ENCODE measurements around the gene SORBS2. TPM values are rescaled to one million over a fixed set of nuclear protein-coding genes. Genes with fewer than 3 reads are reported as not detected.

The SORBS2 gene
- total RNA-seq, 1 donor from 2014 or later, result 103 TPM

DNA sequence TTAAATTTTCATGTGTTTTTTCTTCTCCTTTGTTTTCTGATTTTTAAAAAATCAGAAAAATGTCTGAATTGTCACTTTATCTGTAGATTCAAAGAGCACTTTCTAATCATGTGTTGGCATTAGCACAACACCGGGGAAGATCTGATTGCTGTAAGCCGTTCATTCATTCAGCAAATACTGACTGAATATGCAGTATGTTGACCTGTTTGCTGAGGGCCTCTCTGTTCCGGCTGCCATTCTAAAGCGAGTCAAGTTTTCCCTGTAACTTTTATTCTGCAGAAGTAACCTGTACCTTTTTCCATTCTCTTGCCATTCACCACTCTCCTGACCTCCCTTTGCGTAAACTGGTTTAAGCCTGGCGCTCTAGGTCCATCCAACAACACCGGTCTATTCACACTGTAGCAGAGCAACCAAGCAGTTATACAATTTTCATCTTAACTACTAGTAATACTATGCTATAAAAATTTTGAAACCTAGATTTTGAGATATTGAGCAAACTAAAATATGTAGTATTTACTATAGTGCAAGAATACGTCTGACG is 6.7 kb downstream of the SORBS2 start:
- no peak for DNase-seq (ENCODE audit: low spot score)

DNA sequence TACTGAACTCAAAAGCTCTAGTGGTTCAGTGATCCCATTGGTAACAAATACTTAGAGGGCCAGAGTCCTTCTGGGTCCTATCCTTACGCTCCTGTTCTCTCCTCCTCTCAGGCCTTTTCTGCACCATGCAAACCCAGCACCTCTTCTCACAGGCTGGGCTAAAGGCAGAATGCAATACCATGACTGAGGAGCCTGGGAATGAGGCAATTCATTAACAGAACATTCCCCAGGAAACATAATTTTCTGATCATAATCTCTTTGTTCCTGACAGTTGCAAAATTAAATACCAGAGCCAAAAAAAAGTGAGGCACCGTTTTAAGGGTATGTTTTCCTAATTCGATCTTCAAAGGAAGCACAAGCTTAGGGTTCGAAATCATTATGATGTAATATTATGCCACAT is 9.0 kb downstream of the SORBS2 start:
- no peak for DNase-seq (ENCODE audit: low spot score)

DNA sequence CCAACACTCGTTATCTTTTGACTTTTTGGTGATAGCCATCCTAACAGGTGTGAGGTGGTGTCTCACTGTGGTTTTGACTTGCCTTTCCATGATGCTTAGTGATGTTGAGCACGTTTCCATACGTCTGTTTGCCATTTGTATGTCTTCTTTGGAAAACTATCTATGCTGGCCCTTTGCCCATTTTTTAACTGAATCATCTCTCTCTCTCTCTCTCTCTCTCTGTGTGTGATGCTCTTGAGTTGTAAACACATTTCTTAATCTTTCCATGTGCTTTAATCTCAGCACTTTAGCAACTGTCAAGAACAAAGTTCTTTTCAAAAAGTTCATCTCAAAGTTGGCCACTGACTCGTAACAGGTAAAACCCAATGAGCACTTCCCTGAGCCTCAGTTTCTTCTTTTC is 10.5 kb downstream of the SORBS2 start:
- DNase-seq (ENCODE audit: low spot score), result no peak

DNA sequence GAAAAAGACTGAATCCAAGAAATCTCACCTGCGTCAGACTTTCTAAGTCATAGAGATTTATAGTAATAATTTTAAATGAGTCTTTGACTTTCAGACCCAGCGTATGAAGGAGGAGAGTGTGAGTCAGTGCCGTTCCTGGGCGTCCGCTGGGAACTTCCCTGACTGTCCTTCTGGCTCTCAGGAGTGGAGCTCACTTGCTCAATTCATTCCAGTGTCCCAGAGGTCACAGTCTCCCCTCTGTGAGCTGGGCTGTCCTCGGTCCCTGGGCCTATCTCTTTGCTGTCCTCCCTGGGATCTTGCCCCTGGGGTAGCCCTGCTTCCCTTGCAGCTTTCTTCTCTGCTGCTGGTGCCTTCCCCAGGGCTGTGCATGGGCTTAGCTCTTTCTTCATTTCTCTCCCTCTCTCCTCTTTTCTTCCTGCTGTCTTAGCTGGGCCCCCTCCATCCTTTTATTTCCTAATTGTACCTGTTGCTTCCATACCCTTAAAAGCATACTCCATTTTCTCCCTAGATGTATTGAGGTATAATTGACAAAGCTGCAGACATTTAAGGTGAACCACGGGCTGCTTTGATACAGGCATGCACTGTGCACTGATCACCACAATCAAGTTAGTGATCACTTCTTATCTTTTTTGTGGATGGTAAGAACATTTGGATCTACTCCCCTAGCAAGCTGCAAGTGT is 11.6 kb downstream of the SORBS2 start:
- no peak for DNase-seq (ENCODE audit: low spot score)

DNA sequence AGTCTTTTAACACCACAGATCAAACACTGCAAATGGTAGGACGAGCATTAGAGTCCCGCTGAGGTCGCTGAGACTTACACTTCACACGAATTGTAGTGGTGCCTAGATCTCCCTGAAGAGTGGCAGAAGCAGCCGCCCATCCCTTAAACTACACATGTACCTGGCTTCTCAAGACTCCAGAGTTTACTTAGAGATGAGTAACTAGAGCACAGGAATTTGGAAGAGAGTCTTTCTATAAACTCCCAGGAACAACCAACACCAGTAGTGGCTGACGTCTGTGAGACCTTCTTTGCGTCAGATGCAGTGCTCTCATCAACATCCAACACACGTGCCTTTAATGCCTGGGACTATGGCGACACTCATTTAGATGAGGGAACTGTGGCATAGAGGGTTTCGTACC is 12.6 kb downstream of the SORBS2 start:
- DNase-seq (ENCODE audit: low spot score), result no peak

DNA sequence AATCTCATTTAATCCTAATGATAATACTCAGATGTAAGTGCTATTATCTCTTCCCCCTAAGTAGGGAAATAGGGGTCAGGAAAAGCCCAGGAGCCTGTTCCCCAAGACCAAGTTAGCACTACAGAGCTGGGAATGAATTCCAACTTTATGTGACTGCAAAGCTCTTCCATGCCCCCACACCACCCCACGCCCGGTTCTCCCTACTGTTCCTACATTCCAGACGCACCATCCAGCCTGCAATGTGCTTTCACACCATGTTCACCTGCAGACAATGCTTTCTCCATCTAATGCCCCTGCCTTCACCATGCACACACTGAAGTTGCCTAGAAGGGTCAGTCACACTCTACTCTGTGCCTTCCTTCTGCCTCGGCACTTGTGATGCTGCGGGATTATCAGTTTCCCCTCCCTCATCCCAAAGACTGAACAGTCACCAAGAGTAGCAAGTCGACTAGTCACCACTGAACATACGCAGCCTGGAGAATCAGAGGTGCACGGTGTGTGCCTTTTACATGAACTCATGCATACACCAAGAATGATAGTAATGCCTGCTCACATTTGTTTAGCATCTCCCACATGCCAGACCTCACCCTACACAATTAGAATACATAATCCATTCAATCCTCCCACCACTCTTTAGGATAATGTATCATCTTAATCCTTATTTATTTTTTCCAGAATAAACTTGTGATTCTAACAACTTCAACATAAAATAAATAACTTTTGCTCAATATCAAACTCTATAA is 14.2 kb downstream of the SORBS2 start:
- DNase-seq (ENCODE audit: low spot score), result no peak

DNA sequence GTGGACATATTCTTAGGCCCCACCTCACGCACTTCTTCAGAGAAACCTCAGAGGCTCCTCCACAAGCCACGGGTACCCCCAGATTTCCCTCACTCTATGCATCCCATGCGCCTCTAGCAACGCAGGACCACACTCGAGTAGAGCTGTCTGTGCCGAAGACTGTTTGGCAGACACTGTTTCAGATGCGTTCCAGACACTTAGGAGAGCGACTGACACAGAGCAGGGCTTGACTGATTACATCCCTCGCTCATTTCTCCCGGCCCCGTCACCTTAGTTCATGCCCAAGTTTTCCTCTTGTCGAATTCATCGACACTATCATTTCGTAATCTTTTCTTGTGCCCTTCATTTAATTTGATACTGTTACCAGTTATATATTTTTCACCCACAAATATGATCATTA is 15.0 kb downstream of the SORBS2 start:
- DNase-seq (ENCODE audit: low spot score), result no peak

DNA sequence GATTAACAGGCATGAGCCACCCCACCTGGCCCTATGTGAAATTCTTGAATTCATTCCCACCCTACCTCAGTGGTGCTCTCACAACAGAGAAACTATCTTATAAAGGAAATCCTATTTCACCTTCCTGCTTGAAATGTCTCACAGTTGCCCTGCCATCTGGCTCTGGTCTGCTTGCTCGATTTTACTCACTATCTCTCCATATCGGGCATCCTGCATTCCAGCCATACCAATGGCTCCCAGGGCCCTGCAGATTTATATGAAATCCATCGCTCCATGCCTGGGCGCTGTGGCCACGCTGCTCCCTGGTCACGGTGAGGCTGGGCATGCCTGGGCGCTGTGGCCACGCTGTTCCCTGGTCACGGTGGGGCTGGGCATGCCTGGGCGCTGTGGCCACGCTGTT is 15.8 kb downstream of the SORBS2 start:
- no peak for DNase-seq (ENCODE audit: low spot score)

DNA sequence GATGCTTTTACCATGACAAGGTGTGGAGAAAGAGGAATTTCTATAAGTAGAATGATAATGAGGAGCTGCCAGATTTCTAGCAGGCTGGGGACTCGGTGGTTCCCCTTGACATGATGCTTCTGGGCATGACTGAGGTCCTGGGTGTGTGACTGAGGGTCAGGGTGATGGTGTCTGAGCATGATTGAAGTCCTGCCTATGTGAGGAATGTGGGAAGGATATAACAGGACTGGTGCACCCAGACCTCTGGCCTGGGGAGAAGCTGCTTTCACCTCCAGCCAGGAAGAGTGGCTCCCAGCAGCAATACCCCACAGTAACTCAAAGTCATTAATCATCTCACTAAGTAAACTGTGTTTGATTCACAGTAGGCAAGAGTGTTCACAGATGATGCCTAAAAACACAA is 17.4 kb downstream of the SORBS2 start:
- DNase-seq (ENCODE audit: low spot score), result no peak

DNA sequence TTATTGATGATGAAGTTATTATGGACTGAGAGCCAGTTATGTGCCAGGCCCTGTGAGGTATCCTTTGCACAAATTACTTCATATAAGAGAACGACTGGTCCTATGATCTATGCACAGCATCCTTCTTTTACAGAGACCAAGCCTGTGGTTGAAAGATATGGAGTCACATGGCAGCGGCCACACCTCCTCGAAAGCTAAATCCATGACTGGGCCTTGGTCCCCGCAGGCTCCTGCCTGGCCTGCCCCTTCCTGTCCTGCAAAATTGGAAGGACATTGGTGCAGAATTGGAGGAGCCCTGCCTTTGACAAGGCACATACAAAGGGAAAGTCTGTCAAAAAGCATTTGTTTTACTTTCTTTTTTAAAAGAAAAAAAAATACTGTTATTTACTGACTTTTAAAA is 18.3 kb downstream of the SORBS2 start:
- no peak for DNase-seq (ENCODE audit: low spot score)

DNA sequence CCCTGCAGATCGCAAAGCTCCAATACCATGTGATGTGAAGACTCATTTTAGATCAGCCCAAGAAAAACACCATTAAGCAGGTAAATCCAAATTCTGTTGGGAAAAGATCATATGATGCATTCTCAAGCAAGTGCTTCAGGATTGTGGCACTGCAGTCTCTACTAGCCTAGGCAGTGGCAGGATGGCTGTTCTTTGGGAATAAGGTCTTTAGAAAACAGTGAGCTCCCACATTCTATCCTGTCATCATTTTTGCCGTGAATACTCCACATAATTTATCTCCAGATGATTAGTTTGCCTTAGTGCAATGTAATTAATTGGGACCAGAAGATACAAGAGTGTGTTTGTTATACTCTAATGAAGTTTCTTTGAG is 18.9 kb downstream of the SORBS2 start:
- no peak for DNase-seq (ENCODE audit: low spot score)

DNA sequence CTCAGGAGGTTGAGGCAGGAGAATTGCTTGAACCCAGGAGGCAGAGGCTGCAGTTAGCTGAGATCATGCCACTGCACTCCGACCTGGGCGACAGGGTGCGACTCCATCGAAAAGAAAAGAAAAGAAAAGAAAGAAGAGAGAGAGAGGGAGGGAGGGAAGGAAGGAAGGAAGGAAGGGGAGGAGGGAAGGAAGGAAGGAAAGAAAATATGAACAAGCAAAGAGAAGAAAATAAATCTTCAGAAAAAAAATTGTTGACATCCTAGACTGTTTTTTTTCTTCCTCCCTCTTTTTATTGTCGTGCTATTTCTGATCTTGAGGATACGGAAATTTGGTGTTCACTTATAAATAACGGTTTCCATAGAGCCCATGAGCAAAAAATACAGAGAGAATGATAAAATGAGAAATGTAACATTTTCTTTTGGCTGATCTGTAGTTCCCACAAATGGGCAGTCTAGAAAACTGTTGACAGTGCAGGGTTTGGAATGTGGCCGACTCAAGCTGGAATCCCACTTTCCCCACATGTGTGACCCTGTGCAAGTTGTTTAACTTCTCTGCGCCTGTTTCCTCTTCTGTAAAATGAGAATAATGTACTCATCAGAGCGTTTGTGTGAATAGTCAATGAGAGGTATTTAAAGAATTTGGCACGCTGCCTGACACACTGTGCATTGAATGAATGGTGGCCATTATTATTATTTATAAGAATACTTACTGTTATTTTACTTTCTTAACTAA is 19.4 kb downstream of the SORBS2 start:
- DNase-seq (ENCODE audit: low spot score), result no peak

DNA sequence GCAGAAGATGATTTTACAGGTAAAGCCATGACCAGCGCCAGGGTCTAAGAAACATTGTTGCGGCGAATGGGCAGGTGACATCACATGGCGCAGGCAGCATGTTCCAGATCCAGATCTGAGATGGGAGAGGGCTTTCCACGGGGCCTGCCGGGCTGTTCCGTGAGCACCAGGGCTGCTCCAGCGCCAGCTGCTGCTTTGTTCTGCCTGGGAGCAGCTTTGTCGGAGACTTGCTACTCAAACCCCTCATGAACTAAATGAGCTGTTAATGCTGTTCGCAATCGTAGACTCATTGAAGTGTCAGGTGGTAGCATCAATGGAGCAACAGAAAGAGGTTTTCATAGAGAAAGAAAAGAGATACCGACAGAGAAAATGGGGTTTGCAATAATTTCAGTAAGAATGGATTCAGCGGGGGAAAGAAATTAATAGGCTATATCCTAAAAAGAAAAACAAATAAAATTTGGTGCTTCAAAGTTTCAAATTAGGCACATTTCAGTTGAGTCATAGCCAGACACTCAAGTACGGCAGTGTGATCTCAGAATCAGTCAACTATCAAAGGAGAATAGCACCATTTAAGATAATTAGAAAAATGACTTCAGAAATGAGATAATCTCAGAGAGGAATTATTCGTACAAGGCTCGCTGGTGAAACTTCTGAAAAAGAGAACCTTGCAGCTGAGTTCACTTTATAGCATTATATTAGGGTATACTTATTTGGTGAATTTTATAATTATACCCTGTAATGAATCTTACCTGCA is 23.9 kb downstream of the SORBS2 start:
- no peak for DNase-seq (ENCODE audit: low spot score)

DNA sequence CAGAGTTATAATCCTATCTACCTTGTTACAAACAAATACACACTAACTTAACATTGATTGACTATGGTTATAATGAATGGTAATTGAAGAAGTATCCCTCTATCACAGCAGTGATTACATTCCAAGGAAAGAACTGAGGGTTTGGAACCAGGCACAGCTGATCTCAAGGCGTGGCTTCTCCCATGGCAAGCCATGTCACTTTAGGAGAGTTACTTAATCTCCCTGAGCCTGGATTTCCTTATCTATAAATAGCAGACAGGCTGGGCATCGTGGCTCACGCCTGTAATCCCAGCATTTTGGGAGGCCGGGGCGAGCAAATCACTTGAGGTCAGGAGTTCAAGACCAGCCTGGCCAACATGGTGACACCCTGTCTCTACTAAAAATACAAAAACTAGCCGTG is 25.6 kb downstream of the SORBS2 start:
- no peak for DNase-seq (ENCODE audit: low spot score)

DNA sequence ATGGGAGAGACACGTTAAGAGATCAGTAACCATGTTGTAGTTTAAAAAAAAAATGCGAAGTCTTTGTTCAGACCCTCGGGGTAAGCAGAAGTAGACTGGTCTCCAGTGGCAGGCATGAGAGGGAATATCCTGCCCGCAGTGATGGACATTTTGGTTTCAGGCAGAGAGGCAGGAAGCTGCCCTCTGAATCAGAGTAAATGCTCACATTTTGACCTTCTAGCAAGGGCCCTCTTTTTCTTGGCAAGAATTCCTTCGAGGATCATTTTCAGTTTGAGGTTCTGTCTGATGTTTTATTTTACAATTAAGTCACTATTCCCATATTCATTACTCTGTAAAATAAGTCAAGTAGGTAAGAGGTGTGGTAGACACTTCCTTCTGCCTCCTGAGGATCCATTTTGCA is 28.4 kb downstream of the SORBS2 start:
- DNase-seq (ENCODE audit: low spot score), result no peak

DNA sequence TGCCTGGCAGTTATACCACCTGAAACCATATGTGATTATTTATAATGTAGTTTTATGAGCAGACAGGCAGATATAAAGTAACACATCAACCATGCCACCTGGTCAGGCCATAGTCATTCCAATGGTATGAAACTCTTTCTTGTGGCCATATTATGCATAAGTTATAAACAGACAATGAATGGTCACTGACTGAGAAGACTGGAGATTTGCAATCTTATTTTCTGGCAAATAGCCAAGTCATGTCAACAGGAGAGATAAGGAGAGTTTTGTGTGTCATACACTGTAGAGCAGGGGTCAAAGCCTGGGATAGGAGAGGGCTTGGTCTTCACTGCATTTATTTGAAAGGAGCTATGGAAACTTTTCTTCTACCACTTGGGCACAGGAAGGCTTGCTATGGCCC is 29.5 kb downstream of the SORBS2 start:
- no peak for DNase-seq (ENCODE audit: low spot score)

DNA sequence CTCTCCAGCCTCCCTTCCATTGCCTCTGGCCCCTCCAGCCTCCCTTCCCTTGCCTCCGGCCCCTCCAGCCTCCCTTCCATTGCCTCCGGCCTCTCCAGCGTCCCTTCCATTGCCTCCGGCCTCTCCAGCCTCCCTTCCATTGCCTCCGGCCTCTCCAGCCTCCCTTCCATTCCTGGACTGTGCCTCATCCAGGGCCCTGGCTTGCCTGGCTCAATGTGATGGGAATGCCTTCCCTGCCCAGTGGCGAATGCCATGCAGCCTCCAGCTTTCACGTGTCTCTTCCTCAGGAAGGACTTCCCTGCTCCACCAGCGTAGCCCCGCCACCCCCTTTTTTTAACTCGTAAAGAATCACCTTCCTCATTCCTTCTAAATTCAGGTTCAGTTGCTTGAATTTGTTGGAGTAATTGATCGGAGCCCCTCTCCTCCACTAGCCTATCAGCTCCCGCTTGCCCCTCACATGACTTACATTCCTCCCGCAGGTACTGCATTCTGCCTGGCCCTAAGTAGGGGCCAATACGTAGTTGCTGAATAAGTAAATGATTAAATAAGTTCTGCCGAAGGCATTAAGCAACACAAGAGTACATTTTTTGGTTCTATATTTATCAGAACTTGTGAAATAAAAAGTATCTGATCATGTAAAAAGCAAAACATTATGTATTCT is 30.3 kb downstream of the SORBS2 start:
- DNase-seq (ENCODE audit: low spot score), result no peak

DNA sequence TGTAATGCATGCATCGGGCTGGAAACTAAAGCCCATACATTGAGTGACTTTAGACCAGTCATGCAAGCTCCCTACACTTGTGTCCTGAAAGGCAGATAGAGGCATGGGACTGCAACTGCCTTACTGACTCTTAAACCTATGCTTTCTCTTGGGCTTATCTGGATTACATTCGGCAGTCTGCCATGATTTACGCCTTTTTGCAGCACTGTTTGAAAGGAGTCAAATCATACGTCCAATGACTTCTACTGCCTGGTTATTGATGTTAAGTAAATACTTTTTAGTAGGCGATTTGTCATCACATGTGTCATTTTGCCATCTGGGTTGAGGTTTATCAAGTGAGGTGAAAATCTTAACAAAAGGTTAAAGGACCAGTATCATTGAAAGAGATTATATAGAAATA is 31.5 kb downstream of the SORBS2 start:
- no peak for DNase-seq (ENCODE audit: low spot score)

DNA sequence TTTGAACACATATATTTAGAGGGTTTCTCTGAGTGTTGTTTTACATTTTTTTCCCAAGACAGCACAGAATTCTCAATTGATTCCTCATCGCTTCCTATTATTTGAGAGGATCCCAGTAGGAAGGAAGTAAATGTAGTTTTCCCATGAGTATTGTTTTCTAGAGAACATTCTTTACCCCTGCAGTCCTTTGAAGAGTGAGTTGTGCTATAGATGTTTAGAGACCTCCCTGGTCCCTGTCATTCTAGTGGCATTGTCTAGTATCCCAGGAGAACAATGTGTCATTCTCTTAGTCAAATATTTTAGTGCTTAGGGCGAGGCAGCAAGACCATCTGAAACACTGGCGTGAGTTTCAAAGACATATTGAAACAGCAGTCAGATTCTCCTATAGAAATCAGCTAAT is 32.5 kb downstream of the SORBS2 start:
- no peak for DNase-seq (ENCODE audit: low spot score)

DNA sequence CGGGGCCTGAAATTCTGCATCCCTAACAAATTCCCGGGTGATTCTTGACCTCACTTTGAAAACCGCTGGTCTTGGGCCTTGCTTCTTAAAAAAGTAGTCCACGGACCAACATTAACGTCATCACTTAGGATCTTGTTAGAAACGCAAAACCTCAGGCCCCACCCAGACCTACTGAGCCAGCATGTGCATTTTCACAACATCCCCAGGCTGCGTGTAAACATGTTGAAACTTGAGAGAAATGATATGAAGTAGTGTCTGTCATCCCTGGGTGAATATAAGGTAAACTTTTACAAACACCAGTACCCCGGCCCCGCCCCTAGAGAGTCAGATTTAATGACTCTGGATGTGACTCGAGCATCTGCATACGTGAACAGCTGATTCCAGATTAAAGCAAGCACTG is 33.7 kb downstream of the SORBS2 start:
- DNase-seq (ENCODE audit: low spot score), result no peak

DNA sequence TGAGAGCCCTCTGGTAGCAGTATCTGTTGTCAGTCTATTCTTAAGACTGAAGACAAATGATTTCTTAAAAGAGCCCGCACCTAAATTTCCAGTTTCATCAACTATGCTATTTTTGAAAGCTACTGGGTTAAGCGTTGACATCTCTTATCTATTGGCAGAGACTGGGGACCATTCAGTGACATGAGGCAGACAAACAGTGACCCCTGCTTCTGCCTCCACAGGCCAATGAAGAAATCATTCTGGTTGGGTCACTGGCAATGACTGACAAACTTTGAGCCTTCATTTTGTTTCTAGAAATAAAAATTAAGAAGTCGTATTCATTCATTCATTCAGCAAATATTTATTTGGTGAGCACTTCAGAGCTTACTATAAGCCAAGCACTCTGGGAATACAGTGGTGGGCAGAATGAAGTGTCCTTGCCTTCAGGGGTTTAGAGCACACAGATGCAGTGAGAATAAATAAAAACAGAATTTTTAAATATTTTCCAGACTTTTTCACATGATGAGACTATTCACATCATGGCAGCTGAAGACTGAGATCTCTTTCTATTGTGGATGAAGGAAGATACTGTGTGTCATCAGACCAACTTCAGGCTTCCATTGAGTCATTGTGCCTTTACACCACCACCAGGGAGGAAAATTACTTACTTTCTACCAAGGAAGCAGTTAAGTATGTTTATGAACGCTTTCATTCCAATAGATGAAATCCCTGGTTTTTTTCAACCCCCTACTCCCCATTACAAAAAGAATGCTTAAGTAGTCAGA is 36.0 kb downstream of the SORBS2 start:
- DNase-seq (ENCODE audit: low spot score), result no peak
